HEK293T (cell line): ENCODE data around the gene FBLN1.

Experiments
- CTCF ChIA-PET: fragments of 350-600 bp; formaldehyde crosslinking; extraction: SDS; loops from one replicate; lab custom pipeline; 2021; ENCODE audit warnings: antibody characterized with exemption, inconsistent platforms; lab: Yijun Ruan, JAX
- POLR2A ChIA-PET: fragments of 350-600 bp; formaldehyde crosslinking; extraction: SDS; loops from one replicate; lab custom pipeline; 2020; ENCODE audit warnings: antibody characterized with exemption, inconsistent platforms; lab: Yijun Ruan, JAX
- DNase-seq: peaks from one replicate; pipeline ENCODE4 v3.0.0; 2012; ENCODE audit warnings: mixed read lengths; ENCODE audit errors: extremely low spot score
- ARNT ChIP-seq: fragments of 450-650 bp; IDR thresholded peaks from 2 replicates; pipeline ENCODE4 v1.6.1; 2017; ENCODE audit warnings: mild to moderate bottlenecking
- BHLHE40 ChIP-seq: fragments of 450-650 bp; IDR thresholded peaks from 2 replicates; pipeline ENCODE4 v1.6.1; 2016; ENCODE audit warnings: mild to moderate bottlenecking, moderate library complexity, borderline replicate concordance
- CTBP1 ChIP-seq: fragments of 450-650 bp; IDR thresholded peaks from 2 replicates; pipeline ENCODE4 v1.6.1; 2016; ENCODE audit warnings: borderline replicate concordance
- ELF4 ChIP-seq: fragments of 450-650 bp; IDR thresholded peaks from 2 replicates; pipeline ENCODE4 v1.6.1; 2017; ENCODE audit warnings: antibody characterized with exemption
- FOXA1 ChIP-seq: fragments of 450-650 bp; IDR thresholded peaks from 2 replicates; pipeline ENCODE4 v1.6.1; 2016; ENCODE audit warnings: mild to moderate bottlenecking
- FOXK2 ChIP-seq: fragments of 450-650 bp; IDR thresholded peaks from 2 replicates; pipeline ENCODE4 v1.6.1; 2016; ENCODE audit warnings: mild to moderate bottlenecking
- FOXM1 ChIP-seq: fragments of 450-650 bp; IDR thresholded peaks from 2 replicates; pipeline ENCODE4 v1.6.1; 2017; ENCODE audit warnings: mild to moderate bottlenecking, borderline replicate concordance
- HDGF ChIP-seq: fragments of 450-650 bp; IDR thresholded peaks from 2 replicates; pipeline ENCODE4 v1.6.1; 2017; ENCODE audit warnings: antibody characterized with exemption, borderline replicate concordance
- L3MBTL2 ChIP-seq: fragments of 450-650 bp; conservative IDR thresholded peaks from 2 replicates; pipeline ENCODE4 v1.6.1; 2016; ENCODE audit warnings: mild to moderate bottlenecking
- LEF1 ChIP-seq: fragments of 450-650 bp; IDR thresholded peaks from 2 replicates; pipeline ENCODE4 v1.6.1; 2017; ENCODE audit warnings: mild to moderate bottlenecking, borderline replicate concordance
- NFRKB ChIP-seq: fragments of 450-650 bp; IDR thresholded peaks from 2 replicates; pipeline ENCODE4 v1.6.1; 2016; ENCODE audit warnings: mild to moderate bottlenecking, moderate library complexity
- SP1 ChIP-seq: fragments of 450-650 bp; IDR thresholded peaks from 2 replicates; pipeline ENCODE4 v1.6.1; 2017
- SUZ12 ChIP-seq: fragments of 450-650 bp; IDR thresholded peaks from 2 replicates; pipeline ENCODE4 v1.6.1; 2016; ENCODE audit warnings: mild to moderate bottlenecking
- TARDBP ChIP-seq: fragments of 450-650 bp; IDR thresholded peaks from 2 replicates; pipeline ENCODE4 v1.6.1; 2016
- ZNF384 ChIP-seq: fragments of 450-650 bp; IDR thresholded peaks from 2 replicates; pipeline ENCODE4 v1.6.1; 2016
- TF ChIP-seq, protein P1 (sequence below): fragments of 450-650 bp; IDR thresholded peaks from 2 replicates; pipeline ENCODE4 v1.6.1; 2016

The FBLN1 gene

DNA sequence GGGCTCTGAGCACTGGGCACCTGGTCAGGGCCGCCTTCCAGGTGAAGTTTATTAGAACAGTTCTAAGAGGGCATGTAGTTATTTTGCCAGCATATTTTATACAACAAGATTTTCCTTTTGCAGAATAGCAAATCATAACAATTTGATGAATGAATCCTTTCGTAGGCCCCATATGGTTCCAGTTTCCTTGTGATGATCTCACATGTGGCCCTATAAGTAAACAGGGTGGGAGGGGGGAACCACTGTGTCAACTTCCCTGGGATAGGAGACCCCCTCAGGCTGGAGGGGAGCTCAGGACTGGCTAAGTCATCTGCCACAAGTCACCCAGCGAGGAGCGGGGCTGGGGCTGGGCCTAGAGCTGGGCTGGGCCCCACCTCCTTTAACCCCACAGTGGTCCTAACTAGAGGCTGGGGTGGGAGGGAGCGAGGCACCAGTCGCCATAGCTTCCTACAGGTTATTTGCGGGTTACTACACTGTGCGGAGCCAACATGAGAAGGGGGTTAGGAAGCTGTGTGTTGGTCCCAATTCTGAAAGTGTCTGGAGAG, 4.2 kb downstream of the FBLN1 start:
- no peak for TF ChIP-seq ZNF384
- TF ChIP-seq FOXA1, result no peak
- TF ChIP-seq TARDBP, result no peak
- TF ChIP-seq, protein P1, sequence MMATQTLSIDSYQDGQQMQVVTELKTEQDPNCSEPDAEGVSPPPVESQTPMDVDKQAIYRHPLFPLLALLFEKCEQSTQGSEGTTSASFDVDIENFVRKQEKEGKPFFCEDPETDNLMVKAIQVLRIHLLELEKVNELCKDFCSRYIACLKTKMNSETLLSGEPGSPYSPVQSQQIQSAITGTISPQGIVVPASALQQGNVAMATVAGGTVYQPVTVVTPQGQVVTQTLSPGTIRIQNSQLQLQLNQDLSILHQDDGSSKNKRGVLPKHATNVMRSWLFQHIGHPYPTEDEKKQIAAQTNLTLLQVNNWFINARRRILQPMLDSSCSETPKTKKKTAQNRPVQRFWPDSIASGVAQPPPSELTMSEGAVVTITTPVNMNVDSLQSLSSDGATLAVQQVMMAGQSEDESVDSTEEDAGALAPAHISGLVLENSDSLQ, result no peak
- no peak for TF ChIP-seq LEF1
- TF ChIP-seq FOXM1, result no peak
- TF ChIP-seq SP1, result no peak
- no peak for TF ChIP-seq L3MBTL2
- TF ChIP-seq HDGF, result no peak
- no peak for TF ChIP-seq NFRKB
- TF ChIP-seq SUZ12, result no peak
- no peak for TF ChIP-seq ELF4
- no peak for TF ChIP-seq CTBP1
- TF ChIP-seq FOXK2, result no peak
- TF ChIP-seq ARNT, result no peak
- POLR2A ChIA-PET, result no interaction called here
- CTCF ChIA-PET, result no interaction called here
- DNase-seq, result no peak

DNA sequence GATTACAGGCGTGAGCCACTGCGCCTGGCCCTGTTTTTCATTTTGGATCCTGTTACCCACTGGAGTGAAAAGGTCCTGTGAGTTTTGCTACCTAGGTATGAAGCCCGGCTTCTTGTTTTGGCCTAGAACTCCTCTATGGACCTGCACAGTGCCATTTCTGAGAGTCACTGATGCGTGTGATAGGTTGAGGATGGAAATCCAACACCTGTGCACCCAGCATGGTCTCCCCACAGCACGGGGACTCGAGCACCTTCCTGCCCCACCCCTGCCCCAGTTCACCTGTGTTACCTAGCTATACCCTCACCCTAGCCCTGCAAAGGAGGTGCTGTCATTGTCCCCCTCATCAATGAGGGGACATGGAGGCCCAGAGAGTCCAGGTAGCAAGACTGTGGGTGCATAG, 5.1 kb downstream of the FBLN1 start:
- CTCF ChIA-PET, result no interaction called here
- DNase-seq, result no peak
- TF ChIP-seq SUZ12, result no peak
- no peak for TF ChIP-seq FOXM1
- TF ChIP-seq ELF4, result no peak
- TF ChIP-seq BHLHE40, result no peak
- no peak for TF ChIP-seq TARDBP
- no peak for TF ChIP-seq FOXK2
- TF ChIP-seq CTBP1, result no peak
- no peak for TF ChIP-seq LEF1
- TF ChIP-seq ZNF384, result no peak
- TF ChIP-seq L3MBTL2, result no peak
- TF ChIP-seq NFRKB, result no peak
- TF ChIP-seq ARNT, result no peak
- TF ChIP-seq HDGF, result no peak
- TF ChIP-seq SP1, result no peak
- TF ChIP-seq, protein P1, result no peak
- no peak for TF ChIP-seq FOXA1
- POLR2A ChIA-PET, result no interaction called here

DNA sequence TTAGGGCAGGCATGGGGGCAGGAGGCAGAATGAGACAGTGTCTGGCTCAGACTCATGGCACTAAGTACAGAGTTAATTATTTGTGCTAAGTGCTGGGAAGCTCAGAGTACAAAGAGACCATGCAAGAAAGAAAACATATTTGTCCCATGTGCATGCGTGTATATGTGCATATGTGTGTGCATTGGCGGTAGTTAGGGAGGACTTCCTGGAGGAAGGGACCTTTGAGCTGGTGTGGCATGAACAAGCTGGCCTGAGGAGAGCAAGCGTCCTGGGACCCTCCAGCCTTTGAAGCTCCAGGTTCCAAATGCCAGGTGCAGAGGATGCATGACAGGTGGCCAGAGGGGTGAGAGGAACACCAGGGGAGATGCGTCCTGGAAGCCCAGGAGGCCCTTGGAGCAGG, 6.1 kb downstream of the FBLN1 start:
- no peak for DNase-seq
- TF ChIP-seq ARNT (no peak), FOXA1 (no peak), SUZ12 (no peak), LEF1 (no peak)
- TF ChIP-seq, protein P1, result no peak
- ChIA-PET POLR2A (no interaction called here), CTCF (no interaction called here)

DNA sequence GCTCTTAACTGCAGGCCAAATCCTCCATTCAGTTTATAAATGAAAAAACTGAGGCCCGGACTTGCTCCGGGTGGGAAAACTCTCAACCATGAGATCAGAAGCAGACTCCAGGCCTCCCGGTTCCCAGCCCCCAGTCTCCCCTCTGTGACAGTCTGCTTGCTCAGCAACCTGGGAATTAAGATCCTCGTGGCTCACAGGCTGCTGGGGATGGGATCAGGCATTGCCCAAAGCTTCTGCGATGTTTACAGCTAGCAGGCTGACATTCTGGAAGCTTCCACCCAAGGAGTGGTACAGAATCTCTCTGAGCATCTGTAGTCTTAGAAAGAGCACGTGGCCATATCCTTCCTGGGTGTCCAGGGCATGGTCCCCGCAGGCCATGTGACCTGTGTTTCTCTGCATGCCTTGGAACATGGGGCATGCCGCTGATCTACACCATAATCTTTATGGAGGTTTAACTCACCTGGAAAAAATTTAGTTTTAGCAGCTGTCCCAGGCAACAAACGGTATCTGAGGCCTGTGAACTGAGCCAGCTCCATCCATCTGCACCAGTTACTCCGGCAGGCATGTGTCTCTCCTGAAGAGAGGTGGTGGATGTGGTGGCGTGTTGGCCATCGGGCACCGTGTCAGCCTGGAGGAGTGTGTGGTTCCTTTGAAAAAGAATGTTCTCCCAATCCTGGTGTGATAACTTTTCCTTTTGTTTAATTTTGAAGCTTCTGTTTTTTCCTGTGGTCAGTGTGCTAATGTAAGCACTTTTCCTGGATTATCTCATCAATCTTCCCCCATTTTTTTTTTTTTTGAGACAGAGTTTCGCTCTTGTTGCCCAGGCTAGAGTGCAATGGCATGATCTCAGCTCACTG, 7.9 kb downstream of the FBLN1 start:
- POLR2A ChIA-PET, result no interaction called here
- CTCF ChIA-PET, result no interaction called here
- TF ChIP-seq CTBP1 (no peak), FOXA1 (no peak), ARNT (no peak), SUZ12 (no peak), LEF1 (no peak), ZNF384 (no peak), FOXM1 (no peak), L3MBTL2 (no peak), HDGF (no peak), TARDBP (no peak), FOXK2 (no peak), NFRKB (no peak), SP1 (no peak), BHLHE40 (no peak), ELF4 (no peak)
- TF ChIP-seq, protein P1, result no peak
- DNase-seq, result no peak

DNA sequence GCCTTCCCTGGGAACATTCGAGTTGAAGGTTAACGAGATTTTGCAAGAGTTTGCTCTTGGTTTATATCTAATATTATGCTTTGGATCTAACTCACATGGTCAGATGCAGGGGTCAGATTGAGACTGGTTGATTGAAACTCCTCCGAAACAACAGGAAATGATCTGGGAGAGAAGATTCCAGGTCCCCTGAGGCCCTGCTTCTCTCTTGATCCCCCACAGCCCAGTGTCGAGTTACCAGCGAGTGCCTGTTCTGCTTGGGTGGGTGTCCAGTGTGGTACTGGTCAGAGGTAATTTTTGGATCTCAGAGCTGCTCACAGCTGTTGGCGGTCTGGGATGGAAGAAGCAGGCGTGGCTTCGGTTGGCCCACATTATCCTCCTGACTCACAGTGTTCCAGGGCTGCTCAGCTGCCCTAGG, 9.2 kb downstream of the FBLN1 start:
- no peak for DNase-seq
- CTCF ChIA-PET, result no interaction called here
- POLR2A ChIA-PET, result no interaction called here
- TF ChIP-seq FOXK2, result no peak
- no peak for TF ChIP-seq ZNF384
- TF ChIP-seq SUZ12, result no peak
- TF ChIP-seq CTBP1, result no peak
- no peak for TF ChIP-seq BHLHE40
- TF ChIP-seq ELF4, result no peak
- no peak for TF ChIP-seq HDGF
- no peak for TF ChIP-seq TARDBP
- TF ChIP-seq FOXM1, result no peak
- TF ChIP-seq NFRKB, result no peak
- TF ChIP-seq, protein P1, result no peak
- TF ChIP-seq LEF1, result no peak
- no peak for TF ChIP-seq ARNT
